NT2/D1 (cell line): ENCODE measurements around the gene PGM1.

Experiments used
- SUZ12 ChIP-seq: IDR thresholded peaks from 2 replicates; pipeline ENCODE4 v1.6.1; 2011; ENCODE audit not compliant: insufficient read length, insufficient read depth; ENCODE audit errors: extremely low read depth
- ZNF274 ChIP-seq: IDR thresholded peaks from 2 replicates; pipeline ENCODE4 v1.6.1; 2011; ENCODE audit warnings: mild to moderate bottlenecking, low read depth, low read length

GRCh38 chr1:63621075-63621474, 27.9 kb downstream of the PGM1 start:
- no peak for TF ChIP-seq SUZ12
- no peak for TF ChIP-seq ZNF274
